Mesodermal cell (in vitro differentiated cells): ENCODE data around the gene ELMO1.

Source experiments
- H3K27ac ChIP-seq: 2 replicates; pipeline ENCODE4 v1.7.0; 2013; ENCODE audit warnings: mild to moderate bottlenecking, low read depth, low read length, moderate library complexity; ENCODE audit not compliant: severe bottlenecking
- H3K36me3 ChIP-seq: 2 replicates; pipeline ENCODE4 v1.7.1; 2013; ENCODE audit warnings: mild to moderate bottlenecking, low read length, moderate library complexity; ENCODE audit not compliant: control insufficient read depth, insufficient read depth
- H3K4me1 ChIP-seq: one replicate; pipeline ENCODE4 v1.7.1; 2013; ENCODE audit warnings: mild to moderate bottlenecking, low read length; ENCODE audit not compliant: insufficient read depth, control insufficient read depth, poor library complexity, severe bottlenecking
- H3K4me3 ChIP-seq: 2 replicates; pipeline ENCODE4 v1.7.0; 2013; ENCODE audit warnings: low read length, control low read depth, mild to moderate bottlenecking; ENCODE audit not compliant: insufficient read depth, poor library complexity, severe bottlenecking; ENCODE audit errors: extremely low read depth
- H3K9me3 ChIP-seq: 2 replicates; pipeline ENCODE4 v1.7.1; 2013; ENCODE audit warnings: mild to moderate bottlenecking, low read length, moderate library complexity; ENCODE audit not compliant: control insufficient read depth
- WGBS, 2 experiments: methylation state at CpG; one replicate each; pipeline ENCODE4 v1.1.5; 2013; ENCODE audit warnings: missing lambda C conversion rate in 2 of 2; ENCODE audit not compliant: insufficient coverage in 2 of 2; 5-methylcytosine and 5-hydroxymethylcytosine counted together

ELMO1 gene

DNA sequence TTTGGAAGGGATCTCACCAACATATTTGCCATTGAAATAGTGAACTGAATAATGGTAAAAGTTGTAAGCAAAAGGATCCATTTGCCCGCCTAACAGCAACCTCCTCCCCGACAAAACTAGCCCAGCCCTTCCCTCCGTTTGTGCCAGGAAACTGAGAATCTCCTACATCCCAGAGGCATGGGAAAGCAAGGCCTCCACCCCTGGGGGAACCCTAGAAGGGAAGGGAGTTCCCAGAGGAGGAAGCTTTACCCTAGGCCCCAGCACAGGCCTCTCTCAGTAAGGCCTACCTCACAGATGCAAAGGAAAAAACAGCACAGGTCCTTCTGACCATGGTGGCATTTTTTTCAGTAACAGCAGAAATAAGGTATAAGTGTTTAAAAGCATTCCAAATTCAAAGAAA lies 229.7 kb downstream of the ELMO1 start:
- Histone ChIP-seq H3K9me3 (no peaks in the 10 kb centered on the region), H3K4me3 (no peak overlapping the region), H3K4me1 (no peaks in the 10 kb centered on the region), H3K36me3 (peaks cover 6% of the 10 kb centered on the region), H3K27ac (no peak overlapping the region)
- whole genome bisulfite sequencing, 2 experiments = no CpG with 5 or more reads among the region's 3 CpGs

DNA sequence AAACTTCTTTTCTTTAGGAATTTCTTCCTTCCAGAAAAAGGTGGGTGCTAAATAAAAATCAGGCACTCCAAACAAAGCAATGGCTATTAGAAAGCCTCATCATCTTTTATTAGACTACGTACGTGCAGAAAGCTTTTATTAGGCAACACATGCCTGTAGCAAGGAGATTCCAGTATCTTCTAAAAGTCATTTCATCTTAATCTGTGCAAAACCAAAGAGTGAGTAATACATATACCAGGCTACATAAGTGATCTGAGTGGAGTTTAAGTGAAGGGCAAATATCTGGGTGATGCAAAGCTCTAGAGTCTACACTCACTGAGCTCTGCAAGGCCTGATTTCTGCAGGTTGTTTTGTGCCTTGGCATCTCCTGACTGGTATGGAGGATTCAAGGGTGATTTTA lies 231.7 kb downstream of the ELMO1 start:
- WGBS, 2 experiments = 80 to 100% methylated on average over 1 to 2 of the region's 2 CpGs
- Histone ChIP-seq H3K27ac (no peak overlapping the region), H3K4me1 (no peaks in the 10 kb centered on the region), H3K36me3 (peaks cover 3% of the 10 kb centered on the region), H3K4me3 (no peak overlapping the region), H3K9me3 (no peaks in the 10 kb centered on the region)

DNA sequence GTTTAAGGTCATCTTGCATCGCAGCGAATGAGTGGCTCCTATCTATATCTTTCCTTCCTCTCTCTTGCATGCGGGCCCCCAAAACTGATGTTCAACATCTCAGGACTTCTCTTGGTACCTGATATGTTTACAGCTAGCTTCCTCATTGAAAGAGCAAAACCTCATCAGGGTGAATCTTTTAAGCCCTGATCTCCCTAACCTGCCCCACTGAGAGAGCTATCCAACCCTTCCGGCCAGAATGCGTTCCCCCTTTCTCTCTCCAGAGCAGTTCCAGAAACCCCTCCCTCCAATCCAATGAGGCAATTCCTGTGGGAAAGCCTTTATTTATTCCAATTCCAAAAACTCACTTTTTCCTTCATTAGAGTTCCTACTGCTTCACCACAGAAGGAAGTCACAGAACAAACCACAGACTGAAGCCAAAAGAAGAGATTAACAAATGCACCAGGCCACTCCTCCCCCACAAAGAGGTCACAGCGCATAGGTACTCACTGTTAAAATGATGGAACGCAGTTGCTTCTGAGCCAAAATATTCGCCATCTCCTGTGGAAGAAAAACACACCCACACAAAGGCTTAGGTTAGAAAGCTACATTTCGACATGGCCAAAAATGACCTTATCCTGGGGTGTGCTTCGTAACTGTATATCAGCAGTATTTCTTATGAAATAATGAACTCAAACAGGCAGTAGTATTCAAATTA lies 232.4 kb downstream of the ELMO1 start:
- 87 to 91% methylated on average over 7 to 8 of the region's 10 CpGs for WGBS, 2 experiments
- no peaks in the 10 kb centered on the region for H3K4me1 ChIP-seq
- no peak overlapping the region for H3K4me3 ChIP-seq
- peaks cover 3% of the 10 kb centered on the region for H3K36me3 ChIP-seq
- H3K9me3 ChIP-seq = no peaks in the 10 kb centered on the region
- H3K27ac ChIP-seq = no peak overlapping the region

DNA sequence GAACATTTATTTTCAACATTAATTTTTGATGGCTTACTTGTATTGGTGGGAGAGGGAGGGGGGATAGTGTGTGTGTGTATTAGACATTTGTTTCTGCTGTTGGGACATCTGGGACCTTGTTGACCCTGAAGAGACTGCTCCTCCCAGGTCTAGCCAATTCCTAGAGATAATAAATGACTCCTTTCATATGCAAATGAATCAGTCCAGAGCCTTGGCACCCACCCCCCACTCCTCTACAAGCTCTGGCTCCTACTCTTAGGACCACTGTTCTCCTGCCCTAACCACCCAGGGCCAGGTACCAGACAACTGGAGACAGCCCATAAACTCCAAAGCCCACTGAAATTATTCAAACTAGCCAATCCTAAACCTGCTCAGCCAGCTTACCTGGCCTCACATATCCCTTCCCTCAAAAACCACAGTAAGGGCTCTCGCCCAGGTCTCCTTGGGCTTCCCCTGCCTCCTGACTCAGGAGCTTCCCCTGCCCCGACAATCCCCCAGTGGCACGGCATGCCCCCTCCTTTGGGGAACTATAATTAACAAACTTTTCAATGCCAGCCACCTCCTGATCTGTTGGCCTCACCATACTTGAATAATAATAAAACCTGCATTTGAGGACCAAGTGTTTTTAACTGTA lies 233.3 kb downstream of the ELMO1 start:
- WGBS, 2 experiments = 63% methylated on average over 3 of the region's 3 CpGs; no CpG with 5 or more reads in 1 of the 2 experiments
- no peaks in the 10 kb centered on the region for H3K4me1 ChIP-seq

DNA sequence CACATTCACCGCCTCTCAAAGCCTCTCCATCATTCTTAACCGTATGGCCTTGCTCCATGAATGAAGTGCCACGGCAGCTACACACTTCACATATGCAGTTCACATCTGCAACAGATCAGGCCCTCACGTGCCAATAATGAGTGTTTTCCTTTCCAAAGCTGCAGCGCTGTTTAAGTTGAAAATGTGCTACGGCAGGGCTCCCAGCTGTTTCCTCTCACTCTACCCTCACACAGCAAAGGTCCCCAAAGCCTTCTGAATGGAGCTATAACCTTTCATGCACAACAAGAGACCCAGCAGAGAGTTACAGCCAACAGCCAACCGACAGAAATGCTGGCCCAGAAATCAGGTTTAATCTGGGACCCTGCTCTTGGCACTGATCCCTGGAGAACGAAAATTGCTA lies 236.1 kb downstream of the ELMO1 start:
- Histone ChIP-seq H3K36me3 (no peaks in the 10 kb centered on the region), H3K27ac (no peak overlapping the region), H3K4me3 (no peak overlapping the region), H3K9me3 (no peaks in the 10 kb centered on the region), H3K4me1 (no peaks in the 10 kb centered on the region)
- 95 to 100% methylated on average over 5 to 7 of the region's 8 CpGs for WGBS, 2 experiments

More for the DNA sequence above, 233.3 kb downstream of the ELMO1 start:
- H3K4me3 ChIP-seq = no peak overlapping the region
- no peak overlapping the region for H3K27ac ChIP-seq
- H3K36me3 ChIP-seq = no peaks in the 10 kb centered on the region
- no peaks in the 10 kb centered on the region for H3K9me3 ChIP-seq

DNA sequence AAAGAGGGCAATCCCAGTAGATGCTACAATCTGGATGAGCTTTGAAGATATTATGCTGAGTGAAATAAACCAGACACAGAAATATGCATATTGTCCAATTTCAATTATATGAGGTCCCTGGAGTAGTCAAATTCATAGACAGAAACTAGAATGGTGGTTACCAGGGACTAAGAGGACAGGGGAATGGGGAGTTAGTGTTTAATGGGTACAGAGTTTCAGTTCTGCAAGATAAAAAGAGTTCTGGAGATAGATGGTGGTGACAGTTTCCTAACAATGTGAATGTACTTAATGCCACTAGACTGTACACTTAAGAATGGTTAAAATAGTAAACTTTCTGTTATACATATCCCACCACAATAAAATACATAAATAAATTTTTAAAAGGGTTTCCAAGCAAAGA lies 236.6 kb downstream of the ELMO1 start:
- no peaks in the 10 kb centered on the region for H3K9me3 ChIP-seq
- H3K4me1 ChIP-seq = no peaks in the 10 kb centered on the region
- H3K36me3 ChIP-seq = no peaks in the 10 kb centered on the region
- H3K27ac ChIP-seq = no peak overlapping the region
- H3K4me3 ChIP-seq = no peak overlapping the region

DNA sequence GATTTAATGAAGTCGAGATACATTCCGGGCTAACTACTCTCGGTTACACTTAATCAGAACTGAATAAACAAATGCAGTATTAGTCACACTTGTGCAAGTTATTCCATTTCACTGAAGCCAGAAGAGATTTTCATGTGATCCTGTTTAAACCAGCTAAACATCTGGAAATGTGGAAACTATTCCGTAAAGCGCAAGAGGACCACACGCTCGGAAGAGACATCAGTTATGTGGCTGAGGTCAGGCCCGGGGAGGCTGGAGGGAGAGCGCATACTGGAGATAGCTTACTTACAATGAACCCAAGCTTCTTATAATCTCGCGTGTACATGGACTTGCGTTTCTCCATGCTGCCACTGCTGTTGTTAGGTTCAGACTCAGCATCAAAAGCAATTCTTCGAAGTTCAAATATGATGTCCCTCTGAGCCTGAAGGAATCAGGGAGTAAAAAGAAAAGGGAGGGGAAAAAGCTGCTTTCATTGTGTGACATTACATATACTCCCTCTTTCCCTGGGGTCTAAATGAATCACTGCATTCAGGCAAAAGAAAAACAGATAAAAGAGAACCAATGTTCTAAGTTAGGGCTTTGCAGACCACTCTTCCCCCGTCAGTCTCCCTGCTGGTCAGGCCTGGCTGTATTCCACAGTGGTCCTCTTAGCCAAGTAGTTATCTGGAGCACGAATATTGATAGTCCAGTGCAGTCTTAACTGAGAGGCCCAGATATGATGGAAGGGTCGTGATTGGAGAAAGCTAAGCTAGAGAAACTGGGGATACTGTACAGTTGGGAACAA lies 237.4 kb downstream of the ELMO1 start:
- H3K4me1 ChIP-seq = no peaks in the 10 kb centered on the region
- H3K9me3 ChIP-seq = no peaks in the 10 kb centered on the region
- no peaks in the 10 kb centered on the region for H3K36me3 ChIP-seq
- WGBS, 2 experiments = 96 to 97% methylated on average over 11 to 14 of the region's 16 CpGs
- no peak overlapping the region for H3K4me3 ChIP-seq
- H3K27ac ChIP-seq = no peak overlapping the region

DNA sequence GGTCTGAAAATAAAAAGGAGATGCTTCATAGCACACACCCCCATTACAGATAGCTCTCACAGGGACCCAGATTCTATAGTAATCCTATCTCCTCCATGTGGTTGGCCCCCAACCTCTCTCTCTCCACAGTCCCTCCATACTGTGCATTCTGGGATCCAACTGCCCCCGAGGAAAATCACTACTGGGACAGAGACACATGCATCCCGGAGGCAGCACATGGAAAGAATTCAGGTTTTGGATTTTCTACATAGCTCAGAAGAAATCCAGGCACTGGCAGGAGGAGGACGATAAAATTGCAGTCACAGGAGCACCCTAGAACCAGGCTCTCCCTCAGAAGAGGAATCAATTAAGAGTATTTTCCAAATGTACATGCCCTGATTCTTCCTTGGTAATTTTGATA lies 239.5 kb downstream of the ELMO1 start:
- Histone ChIP-seq H3K36me3 (peaks cover 2% of the 10 kb centered on the region), H3K4me3 (no peak overlapping the region), H3K4me1 (no peaks in the 10 kb centered on the region), H3K27ac (no peak overlapping the region), H3K9me3 (no peaks in the 10 kb centered on the region)
- 65 to 100% methylated on average over 1 to 2 of the region's 3 CpGs for WGBS, 2 experiments

DNA sequence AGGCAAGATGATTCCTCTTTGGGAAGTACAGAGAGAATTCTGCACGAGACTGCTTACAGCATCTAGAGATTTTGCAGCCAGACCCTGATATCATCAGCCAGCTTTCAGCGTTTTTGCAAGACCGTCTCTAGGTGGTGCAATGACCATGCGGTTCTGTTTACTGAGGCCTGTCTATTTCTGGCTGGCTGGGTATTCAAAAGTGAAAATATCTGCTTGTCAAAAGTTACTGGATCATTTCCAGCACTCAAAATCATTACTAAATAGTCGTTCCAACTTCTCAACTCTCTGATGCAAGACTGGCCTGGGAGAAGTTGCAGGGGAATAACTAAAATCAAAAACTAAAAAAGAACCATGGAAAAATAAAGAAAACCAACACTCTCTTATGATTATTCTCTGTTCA lies 240.1 kb downstream of the ELMO1 start:
- Histone ChIP-seq H3K4me3 (no peak overlapping the region), H3K9me3 (no peaks in the 10 kb centered on the region), H3K4me1 (no peaks in the 10 kb centered on the region), H3K36me3 (peaks cover 2% of the 10 kb centered on the region), H3K27ac (no peak overlapping the region)
- WGBS, 2 experiments = 54 to 83% methylated on average over 1 to 3 of the region's 5 CpGs

DNA sequence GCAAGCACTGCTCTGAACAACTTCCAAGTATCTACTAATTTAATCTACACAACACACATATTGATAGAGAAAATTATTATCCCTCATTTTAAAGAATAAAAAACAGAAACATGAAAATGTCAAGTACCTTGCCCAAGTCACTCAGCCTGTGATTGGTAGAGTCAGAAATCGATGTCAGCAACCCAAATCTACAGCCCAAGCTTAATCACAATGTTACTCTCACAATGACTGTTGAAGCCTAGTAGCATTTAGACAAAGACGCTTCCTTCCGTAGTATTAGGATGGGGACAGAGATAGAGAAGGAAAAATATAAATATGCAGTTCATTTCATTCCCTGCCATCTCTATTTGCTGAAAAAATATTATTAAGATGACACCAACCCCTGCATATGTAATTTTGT lies 242.5 kb downstream of the ELMO1 start:
- 100% methylated on average over 1 of the region's 3 CpGs; no CpG with 5 or more reads in 1 of the 2 experiments for WGBS, 2 experiments

DNA sequence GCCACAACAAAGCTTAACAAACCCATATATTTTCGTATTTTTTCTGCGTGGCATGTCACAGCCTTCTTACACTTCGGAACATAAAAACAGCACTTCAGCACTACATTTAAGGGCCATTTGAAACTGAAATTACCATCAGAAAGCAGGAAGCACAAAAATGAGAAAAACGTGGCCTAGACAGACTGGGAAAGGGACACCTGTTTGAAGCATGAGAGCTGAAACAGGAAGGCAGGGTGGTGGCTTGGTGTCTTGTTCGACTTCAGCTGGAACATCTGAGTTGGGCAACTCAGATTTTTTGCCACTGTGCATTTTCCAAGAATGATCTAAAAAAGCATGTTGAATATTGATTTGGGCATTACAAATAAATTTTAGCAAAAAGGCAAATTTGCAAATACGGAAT lies 243.2 kb downstream of the ELMO1 start:
- H3K4me1 ChIP-seq = no peaks in the 10 kb centered on the region
- 93 to 99% methylated on average over 5 of the region's 6 CpGs for WGBS, 2 experiments

More for the DNA sequence above, 242.5 kb downstream of the ELMO1 start:
- peaks cover 2% of the 10 kb centered on the region for H3K36me3 ChIP-seq
- H3K9me3 ChIP-seq = no peaks in the 10 kb centered on the region
- H3K4me3 ChIP-seq = no peak overlapping the region
- no peaks in the 10 kb centered on the region for H3K4me1 ChIP-seq
- no peak overlapping the region for H3K27ac ChIP-seq

More for the DNA sequence above, 243.2 kb downstream of the ELMO1 start:
- H3K9me3 ChIP-seq = no peaks in the 10 kb centered on the region
- H3K4me3 ChIP-seq = no peak overlapping the region
- H3K36me3 ChIP-seq = peaks cover 2% of the 10 kb centered on the region
- H3K27ac ChIP-seq = no peak overlapping the region
